LoVo (cell line): ENCODE results near the gene IPMK.
"Not testable (repeated sequence)": the region's sequence is repeated elsewhere in the genome, so short reads cannot be mapped to it uniquely, and the experiment has no call there.

Experiments
- DNase-seq: peaks from one replicate; pipeline ENCODE4 v3.0.0-alpha.2; 2016; ENCODE audit warnings: low spot score

Gene IPMK

GRCh38 chr10:58266826-58267712, 625 bp downstream of the IPMK start:
- peak; percentile 57 for DNase-seq

DNA sequence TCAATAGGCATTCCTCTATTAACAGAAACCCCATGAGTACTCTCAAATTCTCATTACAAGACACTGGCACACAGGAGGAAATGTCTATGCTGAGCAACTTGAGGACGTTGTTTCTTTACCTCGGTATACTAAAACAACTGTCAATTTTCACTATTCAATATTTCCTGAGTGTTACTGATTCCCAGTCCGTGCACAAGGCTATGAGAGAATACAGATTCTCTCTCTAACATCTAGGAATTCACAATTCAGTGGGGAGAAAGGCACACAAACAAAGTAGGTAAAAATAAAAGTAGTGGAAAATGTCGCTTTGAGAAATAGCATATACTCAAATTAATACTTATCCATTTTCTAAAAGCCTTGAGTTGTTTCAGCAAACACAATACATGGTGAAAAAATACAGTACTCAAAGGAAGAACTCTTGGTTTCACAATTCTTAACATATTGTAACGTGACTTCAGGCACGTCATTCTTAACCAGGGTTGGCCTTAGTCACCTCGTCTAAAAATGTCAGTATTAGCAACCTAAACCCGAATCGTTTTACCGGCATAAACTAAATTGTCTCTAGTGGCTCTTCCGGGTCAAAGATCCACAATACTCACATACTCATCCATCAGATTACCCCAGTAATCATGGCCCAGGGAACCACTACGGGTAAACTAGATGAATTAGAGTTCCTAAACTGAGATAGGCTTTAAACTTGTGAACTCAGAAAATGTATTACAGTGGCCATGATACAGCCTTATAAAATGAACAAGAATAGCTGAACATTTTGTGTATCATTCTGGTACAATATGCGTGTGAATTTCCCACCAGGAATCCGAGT, 1.5 kb downstream of the IPMK start:
- no peak for DNase-seq

- DNase-seq = no peak
Observed at GRCh38 chr10:58265249-58265648, 2.4 kb downstream of the IPMK start.

DNA sequence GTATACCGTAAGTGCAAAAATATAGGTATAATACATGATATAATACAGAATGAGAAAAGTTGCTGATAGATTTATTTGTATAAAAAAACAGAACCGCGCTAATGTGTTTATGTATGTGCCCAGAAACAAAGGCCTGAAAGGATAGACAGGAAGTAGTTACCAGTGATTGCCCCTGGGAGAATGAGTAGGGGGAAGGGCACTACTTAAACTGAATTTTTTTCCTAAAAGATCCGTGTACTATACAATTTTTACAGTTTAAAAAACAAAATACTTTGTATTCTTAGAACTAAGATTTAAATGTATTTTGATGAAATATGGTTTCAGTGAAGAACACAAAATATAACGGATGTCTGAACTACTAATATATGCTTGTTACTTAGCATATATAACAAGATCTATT, 2.9 kb downstream of the IPMK start:
- no peak for DNase-seq

- no peak for DNase-seq
Observed at GRCh38 chr10:58262766-58263165, 4.9 kb downstream of the IPMK start.

GRCh38 chr10:58260334-58260733, 7.4 kb downstream of the IPMK start:
- DNase-seq = no peak

DNA sequence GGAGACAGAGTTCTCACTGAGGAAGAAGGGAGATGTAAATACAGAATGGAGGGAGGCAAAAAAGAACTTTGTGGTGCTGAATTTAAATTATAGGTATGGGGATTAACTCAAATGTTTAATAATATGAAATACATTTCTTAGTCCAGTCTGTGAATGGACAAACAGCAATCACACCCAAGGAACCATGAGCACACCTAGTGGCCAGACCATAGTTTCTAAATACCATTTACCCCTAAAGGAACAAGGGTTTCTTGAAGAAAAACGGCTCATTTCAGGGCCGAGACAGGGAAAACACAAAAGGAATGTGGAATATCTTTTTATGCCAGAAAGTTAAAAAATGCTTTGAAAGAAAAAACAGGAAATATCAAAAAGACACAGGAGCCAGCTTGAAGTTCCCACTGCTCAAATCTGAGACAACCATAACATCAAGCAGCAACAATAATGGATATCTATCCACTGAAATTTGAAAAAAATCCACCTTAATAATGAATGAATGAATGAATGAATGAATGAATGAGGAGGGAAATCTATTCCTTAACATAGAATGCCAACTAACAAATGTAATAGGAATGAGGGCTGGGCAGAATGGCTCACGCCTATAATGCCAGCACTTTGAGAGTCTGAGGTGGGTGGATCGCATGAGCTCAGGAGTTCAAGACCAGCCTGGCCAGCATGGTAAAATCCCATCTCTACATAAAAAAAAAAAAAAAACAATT, 8.6 kb downstream of the IPMK start:
- no peak for DNase-seq

DNA sequence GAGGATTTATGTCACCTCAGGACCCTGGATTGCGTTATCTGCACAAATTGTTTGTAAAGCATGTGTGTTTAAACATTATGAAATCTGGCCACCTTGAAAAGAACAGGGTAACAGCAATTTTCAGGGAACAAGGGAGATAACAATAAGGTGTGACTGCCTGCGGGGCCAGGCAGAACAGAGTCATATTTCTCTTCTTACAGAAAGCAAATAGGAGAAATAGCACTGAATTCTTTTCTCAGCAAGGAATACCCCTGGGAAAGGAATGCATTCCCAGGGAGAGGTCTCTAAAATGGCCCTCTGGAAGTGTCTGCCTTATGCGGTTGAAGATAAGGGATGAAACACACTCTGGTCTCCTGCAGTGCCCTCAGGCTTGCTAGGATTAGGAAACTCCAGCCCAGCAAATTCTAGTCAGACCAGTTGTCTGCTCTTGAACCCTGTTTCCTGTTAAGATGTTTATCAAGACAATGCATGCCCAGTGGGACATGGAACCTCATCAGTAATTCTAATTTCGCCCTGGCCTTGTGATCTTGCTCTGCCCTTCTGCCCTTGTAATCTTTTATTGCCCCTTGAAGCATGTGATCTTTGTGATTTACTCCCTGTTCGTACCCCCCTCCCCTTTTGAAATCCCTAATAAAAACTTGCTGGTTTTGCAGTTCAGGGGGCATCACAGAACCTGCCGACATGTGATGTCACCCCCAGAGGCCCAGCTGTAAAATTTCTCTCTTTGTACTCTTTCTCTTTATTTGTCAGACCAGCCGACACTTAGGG, 11.5 kb downstream of the IPMK start:
- DNase-seq = not testable (repeated sequence)

- no peak for DNase-seq
Observed at GRCh38 chr10:58254644-58255043, 13.1 kb downstream of the IPMK start.

- DNase-seq = no peak
Observed at GRCh38 chr10:58253184-58253583, 14.5 kb downstream of the IPMK start.

DNA sequence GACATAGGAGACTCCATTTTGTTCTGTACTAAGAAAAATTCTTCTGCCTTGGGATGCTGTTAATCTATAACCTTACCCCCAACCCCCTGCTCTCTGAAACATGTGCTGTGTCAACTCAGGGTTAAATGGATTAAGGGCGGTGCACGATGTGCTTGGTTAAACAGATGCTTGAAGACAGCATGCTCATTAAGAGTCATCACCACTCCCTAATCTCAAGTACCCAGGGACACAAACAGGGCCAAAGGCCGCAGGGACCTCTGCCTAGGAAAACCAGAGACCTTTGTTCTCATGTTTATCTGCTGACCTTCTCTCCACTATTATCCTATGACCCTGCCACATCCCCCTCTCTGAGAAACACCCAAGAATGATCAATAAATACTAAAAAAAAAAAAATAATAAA, 23.0 kb downstream of the IPMK start:
- DNase-seq = not testable (repeated sequence)

DNA sequence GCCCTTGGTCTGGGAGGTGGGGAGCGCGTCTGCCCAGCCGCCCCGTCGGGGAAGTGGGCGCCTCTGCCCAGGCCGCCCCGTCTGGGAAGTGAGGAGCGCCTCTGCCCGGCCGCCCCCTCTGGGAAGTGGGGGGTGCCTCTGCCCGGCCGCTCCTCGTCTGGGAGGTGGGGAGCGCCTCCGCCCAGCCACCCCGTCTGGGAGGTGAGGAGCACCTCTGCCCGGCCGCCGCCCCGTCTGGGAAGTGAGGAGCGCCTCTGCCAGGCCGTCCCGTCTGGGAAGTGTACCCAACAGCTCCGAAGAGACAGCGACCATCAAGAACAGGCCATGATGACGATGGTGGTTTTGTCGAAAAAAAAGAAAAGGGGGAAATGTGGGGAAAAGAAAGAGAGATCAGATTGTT, 23.5 kb downstream of the IPMK start:
- DNase-seq = not testable (repeated sequence)

DNA sequence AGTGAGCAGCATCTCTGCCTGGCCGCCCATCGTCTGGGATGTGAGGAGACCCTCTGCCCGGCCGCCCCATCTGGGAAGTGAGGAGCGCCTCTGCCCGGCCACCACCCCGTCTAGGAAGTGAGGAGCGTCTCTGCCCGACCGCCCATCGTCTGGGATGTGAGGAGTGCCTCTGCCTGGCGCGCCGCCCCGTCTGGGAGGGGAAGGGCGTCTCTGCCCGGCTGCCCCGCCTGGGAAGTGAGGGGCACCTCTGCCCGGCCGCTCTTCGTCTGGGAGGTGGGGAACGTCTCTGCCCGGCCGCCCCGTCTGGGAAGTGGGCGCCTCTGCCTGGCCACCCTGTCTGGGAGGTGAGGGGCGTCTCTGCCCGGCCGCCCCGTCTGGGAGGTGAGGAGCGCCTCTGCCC, 23.9 kb downstream of the IPMK start:
- not testable (repeated sequence) for DNase-seq

GRCh38 chr10:58243269-58243668, 24.4 kb downstream of the IPMK start:
- no peak for DNase-seq

DNA sequence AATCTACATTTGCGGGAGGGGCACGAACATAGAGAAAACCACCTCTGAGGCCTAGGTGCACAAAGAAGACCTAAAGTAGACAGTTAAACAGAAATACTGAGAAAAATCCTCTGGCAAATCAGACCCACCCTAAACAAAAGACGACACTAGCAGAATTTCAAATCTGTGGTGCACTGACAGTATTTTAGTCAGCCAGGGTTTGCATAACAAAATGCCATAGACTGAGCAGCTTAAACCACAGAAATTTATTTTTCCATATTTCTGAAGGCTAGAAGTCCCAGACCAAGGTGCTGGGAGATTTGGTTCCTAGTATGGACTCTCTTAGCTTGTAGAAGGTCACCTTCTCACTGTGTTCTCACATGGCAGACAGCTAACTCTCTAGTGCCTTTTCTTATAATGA, 26.3 kb downstream of the IPMK start:
- no peak for DNase-seq

DNA sequence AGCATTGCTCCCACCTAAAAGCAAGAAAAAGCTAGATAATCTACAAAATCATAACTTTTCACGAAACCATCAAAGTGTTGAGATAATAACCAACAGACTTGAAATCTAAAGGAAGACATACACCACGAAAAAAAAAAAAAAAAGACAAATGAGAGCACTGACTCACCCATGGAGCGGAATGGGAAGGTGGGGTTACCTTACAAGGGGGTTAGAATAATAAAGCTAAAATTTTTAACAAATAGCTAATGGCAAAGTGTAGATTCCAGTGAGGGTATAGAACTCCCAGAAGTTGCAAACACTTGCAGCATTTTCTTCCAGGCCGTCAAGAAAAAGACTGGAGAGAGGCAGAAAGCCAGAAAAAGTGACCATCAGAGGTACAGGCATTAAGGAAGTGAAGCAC, 27.2 kb downstream of the IPMK start:
- DNase-seq = no peak

DNA sequence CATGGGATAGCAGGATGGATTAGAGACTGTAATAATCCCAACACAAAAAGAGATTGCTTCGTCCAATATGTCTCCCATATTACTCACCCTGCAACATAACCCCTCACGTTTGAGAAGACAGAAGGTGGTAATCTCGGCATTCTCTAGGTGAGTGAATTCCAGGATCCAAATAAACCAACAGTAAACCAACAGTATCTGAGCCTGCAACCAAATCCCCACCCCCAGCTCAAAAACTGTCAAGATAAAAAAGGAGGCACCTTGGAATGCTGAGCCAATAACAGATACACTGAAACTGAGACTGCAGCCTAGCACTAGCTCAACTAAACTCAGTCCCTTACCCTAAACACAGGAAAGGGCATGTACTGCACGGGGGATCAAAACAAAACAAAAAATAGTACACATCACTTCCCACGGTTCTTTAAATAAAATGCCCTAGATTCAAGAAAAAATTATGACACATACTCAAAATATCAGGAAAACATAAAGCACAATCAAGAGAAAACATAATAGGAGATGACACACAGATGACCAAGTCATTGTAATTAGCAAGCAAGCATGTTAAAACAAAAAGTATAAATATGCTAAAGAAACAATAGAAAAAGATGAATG, 28.0 kb downstream of the IPMK start:
- DNase-seq = no peak

DNA sequence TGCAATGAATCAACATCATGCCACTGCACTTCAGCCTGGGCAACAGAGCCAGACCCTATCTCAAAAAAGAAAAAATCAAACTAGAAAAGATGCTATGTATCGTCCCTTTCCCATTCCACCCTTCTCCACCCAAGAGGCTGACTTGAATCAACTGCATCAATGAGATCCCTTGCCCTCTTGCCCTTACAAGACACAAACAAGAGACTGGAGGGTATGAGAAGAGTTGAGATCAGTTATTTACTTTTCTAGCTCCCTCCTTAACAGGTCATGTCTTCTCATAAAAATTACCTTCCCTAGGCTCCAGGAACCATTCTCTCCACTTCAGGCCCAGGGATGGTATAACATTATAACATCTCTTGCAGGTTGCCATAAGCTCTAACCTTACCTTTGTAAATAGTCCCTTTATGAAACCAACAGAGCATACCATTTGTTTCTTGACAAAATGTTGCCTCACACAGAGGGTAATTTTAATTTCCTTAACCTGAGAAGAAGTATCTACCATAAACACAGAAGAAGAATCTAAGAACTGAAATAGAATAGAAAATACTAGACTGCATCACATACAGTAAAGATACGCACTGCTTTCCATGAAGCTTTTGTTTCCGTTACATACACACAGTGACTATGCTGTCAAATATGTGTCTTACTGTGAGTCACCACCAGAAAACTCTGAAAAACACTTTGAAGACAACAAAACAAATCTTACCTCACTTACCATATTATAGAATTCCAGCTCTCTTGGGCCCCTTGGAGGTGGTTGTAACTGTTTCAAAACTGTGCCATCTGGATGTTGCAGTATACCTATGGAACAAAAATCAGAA, 30.5 kb downstream of the IPMK start:
- DNase-seq = no peak

DNA sequence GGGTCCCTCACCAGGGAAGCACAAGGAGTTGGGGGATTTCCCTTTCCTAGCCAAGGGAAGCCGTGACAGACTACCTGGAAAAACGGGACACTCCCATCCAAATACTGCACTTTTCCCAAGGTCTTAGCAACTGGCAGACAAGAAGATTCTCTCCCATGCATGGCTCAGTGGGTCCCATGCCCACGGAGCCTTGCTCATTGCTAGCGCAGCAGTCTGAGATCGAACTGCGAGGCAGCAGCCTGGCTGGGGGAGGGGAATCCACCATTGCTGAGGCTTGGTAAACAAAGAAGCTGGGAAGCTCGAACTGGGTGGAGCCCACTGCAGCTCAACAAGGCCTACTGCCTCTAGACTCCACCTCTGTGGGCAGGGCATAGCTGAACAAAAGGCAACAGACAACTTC, 37.8 kb downstream of the IPMK start:
- DNase-seq = not testable (repeated sequence)

- DNase-seq = peak; percentile 11
Observed at GRCh38 chr10:58225654-58226053, 42.0 kb downstream of the IPMK start.
